WTC11 (cell line): ENCODE data around the gene SGSH. TPM values are rescaled to one million over a fixed set of nuclear protein-coding genes. Genes with fewer than 3 reads are reported as not detected.

Experiments used
- ATAC-seq: fragments of 200-7000 bp; cut with Tn5 transposase; 2 replicates; pipeline ENCODE4 v1.10.0; 2021; ENCODE audit warnings: mild to moderate bottlenecking, moderate library complexity
- CTCF ChIA-PET: fragments of 300-600 bp; sonication (Branson Sonifier 250); formaldehyde crosslinking; loops from one replicate; lab custom pipeline; 2021; ENCODE audit warnings: antibody characterized with exemption; lab: Charles Lee
- POLR2A ChIA-PET: fragments of 350-600 bp; sonication (Branson Sonifier 250); formaldehyde crosslinking; loops from one replicate; lab custom pipeline; 2021; ENCODE audit warnings: antibody characterized with exemption; lab: Charles Lee
- DNase-seq: peaks from one replicate; pipeline ENCODE4 v3.0.0; 2021; ENCODE audit warnings: low spot score
- H3K27ac Mint-ChIP-seq: 2 replicates; pipeline ENCODE4 v1.8.0; 2021; ENCODE audit warnings: mixed read lengths
- H3K27me3 Mint-ChIP-seq: 2 replicates; pipeline ENCODE4 v1.8.0; 2021; ENCODE audit warnings: low read depth, mild to moderate bottlenecking, moderate library complexity, mixed read lengths
- H3K36me3 Mint-ChIP-seq: 2 replicates; pipeline ENCODE4 v1.8.0; 2021; ENCODE audit warnings: mixed read lengths
- H3K4me1 Mint-ChIP-seq: 2 replicates; pipeline ENCODE4 v1.8.0; 2022; ENCODE audit warnings: mixed read lengths
- H3K4me3 Mint-ChIP-seq: 2 replicates; pipeline ENCODE4 v1.8.0; 2021; ENCODE audit warnings: mild to moderate bottlenecking, moderate library complexity, mixed read lengths
- H3K9me3 Mint-ChIP-seq: 2 replicates; pipeline ENCODE4 v1.8.0; 2021; ENCODE audit warnings: mixed read lengths
- ARID4B ChIP-seq: sonication (generic); formaldehyde crosslinking; IDR thresholded peaks from 2 replicates; pipeline ENCODE4 v1.8.0; 2023; ENCODE audit warnings: missing genetic modification reagents, mild to moderate bottlenecking, borderline replicate concordance
- ATF1 ChIP-seq: sonication (generic); formaldehyde crosslinking; IDR thresholded peaks from 2 replicates; pipeline ENCODE4 v1.8.1; 2023; ENCODE audit warnings: mild to moderate bottlenecking, moderate library complexity, missing genetic modification reagents
- ATF3 ChIP-seq: sonication (generic); formaldehyde crosslinking; conservative IDR thresholded peaks from 2 replicates; pipeline ENCODE4 v1.8.1; 2022; ENCODE audit warnings: mild to moderate bottlenecking, missing genetic modification reagents
- ATF6 ChIP-seq: sonication (generic); formaldehyde crosslinking; IDR thresholded peaks from 2 replicates; pipeline ENCODE4 v1.8.1; 2023; ENCODE audit warnings: mild to moderate bottlenecking, missing genetic modification reagents
- CREM ChIP-seq: sonication (generic); formaldehyde crosslinking; IDR thresholded peaks from 2 replicates; pipeline ENCODE4 v1.8.1; 2022; ENCODE audit warnings: mild to moderate bottlenecking, missing genetic modification reagents, moderate library complexity
- E2F5 ChIP-seq: sonication (generic); formaldehyde crosslinking; IDR thresholded peaks from 2 replicates; pipeline ENCODE4 v1.8.1; 2022; ENCODE audit warnings: mild to moderate bottlenecking, moderate library complexity, missing genetic modification reagents
- ESRRA ChIP-seq: sonication (generic); formaldehyde crosslinking; IDR thresholded peaks from 2 replicates; pipeline ENCODE4 v1.8.1; 2022; ENCODE audit warnings: mild to moderate bottlenecking, missing genetic modification reagents, borderline replicate concordance
- IRF1 ChIP-seq: sonication (generic); formaldehyde crosslinking; IDR thresholded peaks from 2 replicates; pipeline ENCODE4 v1.8.0; 2023; ENCODE audit warnings: missing genetic modification reagents
- MAX ChIP-seq: sonication (generic); formaldehyde crosslinking; IDR thresholded peaks from 2 replicates; pipeline ENCODE4 v1.8.0; 2022; ENCODE audit warnings: mild to moderate bottlenecking, missing genetic modification reagents
- OVOL2 ChIP-seq: fragments of 250-450 bp; sonication (Bioruptor Pico); IDR thresholded peaks from 2 replicates; pipeline ENCODE4 v1.9.0; 2021; ENCODE audit warnings: mild to moderate bottlenecking, borderline replicate concordance
- RELA ChIP-seq: sonication (generic); formaldehyde crosslinking; IDR thresholded peaks from 2 replicates; pipeline ENCODE4 v1.8.1; 2022; ENCODE audit warnings: missing genetic modification reagents, mild to moderate bottlenecking, borderline replicate concordance
- RORB ChIP-seq: fragments of 250-450 bp; sonication (Bioruptor Pico); IDR thresholded peaks from 2 replicates; pipeline ENCODE4 v1.9.0; 2021; ENCODE audit warnings: mild to moderate bottlenecking
- SOX15 ChIP-seq: fragments of 250-450 bp; sonication (Bioruptor Pico); IDR thresholded peaks from 2 replicates; pipeline ENCODE4 v1.9.0; 2021; ENCODE audit warnings: mild to moderate bottlenecking
- ZBTB21 ChIP-seq: sonication (generic); formaldehyde crosslinking; IDR thresholded peaks from 2 replicates; pipeline ENCODE4 v1.8.1; 2023; ENCODE audit warnings: mild to moderate bottlenecking, missing genetic modification reagents, borderline replicate concordance
- ZNF281 ChIP-seq: sonication (generic); formaldehyde crosslinking; IDR thresholded peaks from 2 replicates; pipeline ENCODE4 v1.8.0; 2023; ENCODE audit warnings: mild to moderate bottlenecking, missing genetic modification reagents
- ZNF396 ChIP-seq: fragments of 250-450 bp; sonication (Bioruptor Pico); IDR thresholded peaks from 2 replicates; pipeline ENCODE4 v1.8.0; 2021; ENCODE audit warnings: mild to moderate bottlenecking, moderate library complexity, borderline replicate concordance
- ZNF416 ChIP-seq: fragments of 250-450 bp; sonication (Bioruptor Pico); IDR thresholded peaks from 2 replicates; pipeline ENCODE4 v1.9.0; 2021; ENCODE audit warnings: mild to moderate bottlenecking, inconsistent platforms
- ZNF423 ChIP-seq: fragments of 250-450 bp; sonication (Bioruptor Pico); IDR thresholded peaks from 2 replicates; pipeline ENCODE4 v2.1.2; 2022; ENCODE audit warnings: mild to moderate bottlenecking, moderate library complexity
- total RNA-seq: library from RNA; stranded (reverse); gene quantifications from 3 replicates; pipeline ENCODE4 v1.2.3, GENCODE V29; 2021

Gene SGSH
- total RNA-seq, 1 experiment from 2014 or later: 27.7 TPM

GRCh38 chr17:80198144-80198661, 21.9 kb downstream of the SGSH start:
- ChIA-PET POLR2A (no interaction called here), CTCF (interaction anchor here (4.0 kb wide), 1 partner anchor 164 kb away, joined by 63 read pairs; no protein-coding TSS in a partner anchor)
- H3K9me3 Mint-ChIP-seq: no peaks in the 10 kb centered on the region
- peak overlapping the region; percentile 42; the same call in 1 of the 2 replicates for H3K27ac Mint-ChIP-seq
- ATAC-seq: peak; percentile 64
- H3K36me3 Mint-ChIP-seq: peaks cover 5% of the 10 kb centered on the region
- peak; percentile 37 for DNase-seq
- no peak overlapping the region for H3K4me3 Mint-ChIP-seq
- TF ChIP-seq ATF3 (CRISPR knock-in tag): no peak
- no peak for TF ChIP-seq ZNF396 (CRISPR knock-in tag)
- TF ChIP-seq SOX15: no peak
- TF ChIP-seq OVOL2 (CRISPR knock-in tag): no peak
- no peak for TF ChIP-seq ATF6
- peak; percentile 90; the same call in 1 of the 2 replicates for TF ChIP-seq ZNF423 (CRISPR knock-in tag)
- no peak for TF ChIP-seq ATF1 (CRISPR knock-in tag)
- TF ChIP-seq RELA (CRISPR knock-in tag): no peak
- no peak for TF ChIP-seq CREM (CRISPR knock-in tag)
- no peak for TF ChIP-seq E2F5 (CRISPR knock-in tag)
- TF ChIP-seq ARID4B (CRISPR knock-in tag): no peak
- no peak for TF ChIP-seq ZBTB21 (CRISPR knock-in tag)
- no peak for TF ChIP-seq ESRRA (CRISPR knock-in tag)
- no peak for TF ChIP-seq ZNF416 (CRISPR knock-in tag)
- no peak for TF ChIP-seq IRF1 (CRISPR knock-in tag)
- no peak for TF ChIP-seq RORB
- TF ChIP-seq ZNF281: 0 out of 2 replicates have a peak, but pooled peaks have one; percentile 2
- TF ChIP-seq MAX (CRISPR knock-in tag): 0 out of 2 replicates have a peak, but pooled peaks have one; percentile 20
- no peaks in the 10 kb centered on the region; the same call in 1 of the 2 replicates for H3K27me3 Mint-ChIP-seq
- peaks cover 7% of the 10 kb centered on the region for H3K4me1 Mint-ChIP-seq
